Left ventricle myocardium inferior (tissue), 1 donor: ENCODE results near the gene PKNOX2. TPM values are rescaled to one million over a fixed set of nuclear protein-coding genes. Genes with fewer than 3 reads are reported as not detected.

Source experiments
- DNase-seq: peaks from one replicate; pipeline ENCODE4 v3.0.0-alpha.2; 2020
- H3K27ac ChIP-seq: fragments of 200-600 bp; replicated peaks from 2 replicates; pipeline ENCODE4 v1.8.0; 2021
- H3K27me3 ChIP-seq: fragments of 200-600 bp; 2 replicates; pipeline ENCODE4 v1.8.0; 2021; ENCODE audit warnings: low read depth
- H3K36me3 ChIP-seq: fragments of 200-600 bp; 2 replicates; pipeline ENCODE4 v1.8.0; 2021
- H3K4me1 ChIP-seq: fragments of 200-600 bp; 2 replicates; pipeline ENCODE4 v1.8.0; 2021
- H3K4me3 ChIP-seq: fragments of 200-600 bp; 2 replicates; pipeline ENCODE4 v1.8.0; 2021; ENCODE audit warnings: mild to moderate bottlenecking, moderate library complexity
- H3K9me3 ChIP-seq: fragments of 200-600 bp; replicated peaks from 2 replicates; pipeline ENCODE4 v1.8.0; 2021
- intact Hi-C: fragments of 100-400 bp; cut with micrococcal nuclease; formaldehyde crosslinking; loops from one replicate; pipeline ENCODE4 v1.11.0; 2022
- total RNA-seq: library from RNA; stranded (reverse); fragmentation: NEBNext Ultra II Directional; extraction: Animal tissue kit (Norgen Biotek cat#: 25700); gene quantifications from one replicate; pipeline ENCODE4 v1.2.1, GENCODE V29; 2021
- TF ChIP-seq, protein P1 (sequence below): fragments of 200-600 bp; IDR thresholded peaks from 2 replicates; pipeline ENCODE4 v1.8.0; 2021; ENCODE audit warnings: antibody characterized with exemption, mild to moderate bottlenecking, borderline replicate concordance
- donor health status: DM: no; HTN: yes; CAD: no; lungs with severe emphysema.

The PKNOX2 gene
- total RNA-seq, 1 donor from 2014 or later: 6.2 TPM

DNA sequence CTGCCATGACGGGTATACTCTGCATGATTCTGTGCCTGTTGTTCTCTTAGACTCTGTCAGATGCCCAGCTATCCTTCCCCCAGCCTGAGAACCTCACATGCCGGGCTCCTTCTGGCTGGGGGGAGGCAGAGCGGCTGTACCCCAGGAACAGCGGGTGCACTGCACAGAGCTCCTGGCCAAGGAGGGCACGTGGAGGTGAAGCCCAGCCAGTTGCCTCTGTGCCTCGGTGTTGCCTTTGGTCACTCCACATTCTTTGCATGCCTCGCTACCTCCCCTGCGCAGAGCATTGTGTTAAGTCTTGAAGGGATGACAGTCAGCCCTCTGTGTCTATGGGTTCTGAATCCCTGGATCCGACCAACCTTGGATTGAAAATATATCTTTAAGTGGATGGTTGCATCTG is 253.8 kb downstream of the PKNOX2 start:
- H3K27ac ChIP-seq: peak overlapping the region; percentile 66
- peak; percentile 27 for DNase-seq
- intact Hi-C loops: no loop called here

DNA sequence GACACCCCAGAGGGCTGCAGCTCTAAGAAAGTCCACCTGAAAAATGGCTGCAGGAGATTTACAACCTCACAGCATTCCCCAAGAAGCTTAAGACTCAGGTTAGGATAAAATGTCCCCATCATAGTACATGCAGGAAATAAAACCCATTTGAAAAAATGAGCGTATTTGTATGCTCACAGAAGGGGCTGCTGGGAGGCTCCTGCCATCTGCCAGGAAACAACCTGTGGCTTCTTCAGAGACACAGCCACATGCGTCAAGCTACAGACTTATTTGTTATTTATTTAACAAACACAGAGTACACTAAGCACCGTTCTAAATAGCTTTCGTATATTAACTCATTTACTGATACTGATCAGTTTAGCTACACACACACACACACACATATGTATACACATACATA is 258.1 kb downstream of the PKNOX2 start:
- no peaks in the 10 kb centered on the region for H3K36me3 ChIP-seq
- peaks cover 35% of the 10 kb centered on the region for H3K4me1 ChIP-seq
- H3K9me3 ChIP-seq: no peaks in the 10 kb centered on the region
- H3K4me3 ChIP-seq: no peak overlapping the region
- DNase-seq: no peak
- intact Hi-C loops: no loop called here
- no peaks in the 10 kb centered on the region for H3K27me3 ChIP-seq
- H3K27ac ChIP-seq: no peak overlapping the region
- TF ChIP-seq, protein P1, sequence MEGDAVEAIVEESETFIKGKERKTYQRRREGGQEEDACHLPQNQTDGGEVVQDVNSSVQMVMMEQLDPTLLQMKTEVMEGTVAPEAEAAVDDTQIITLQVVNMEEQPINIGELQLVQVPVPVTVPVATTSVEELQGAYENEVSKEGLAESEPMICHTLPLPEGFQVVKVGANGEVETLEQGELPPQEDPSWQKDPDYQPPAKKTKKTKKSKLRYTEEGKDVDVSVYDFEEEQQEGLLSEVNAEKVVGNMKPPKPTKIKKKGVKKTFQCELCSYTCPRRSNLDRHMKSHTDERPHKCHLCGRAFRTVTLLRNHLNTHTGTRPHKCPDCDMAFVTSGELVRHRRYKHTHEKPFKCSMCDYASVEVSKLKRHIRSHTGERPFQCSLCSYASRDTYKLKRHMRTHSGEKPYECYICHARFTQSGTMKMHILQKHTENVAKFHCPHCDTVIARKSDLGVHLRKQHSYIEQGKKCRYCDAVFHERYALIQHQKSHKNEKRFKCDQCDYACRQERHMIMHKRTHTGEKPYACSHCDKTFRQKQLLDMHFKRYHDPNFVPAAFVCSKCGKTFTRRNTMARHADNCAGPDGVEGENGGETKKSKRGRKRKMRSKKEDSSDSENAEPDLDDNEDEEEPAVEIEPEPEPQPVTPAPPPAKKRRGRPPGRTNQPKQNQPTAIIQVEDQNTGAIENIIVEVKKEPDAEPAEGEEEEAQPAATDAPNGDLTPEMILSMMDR: no peak

More for the DNA sequence above, 253.8 kb downstream of the PKNOX2 start:
- no peaks in the 10 kb centered on the region for H3K36me3 ChIP-seq
- H3K4me1 ChIP-seq: peaks cover 23% of the 10 kb centered on the region
- no peak overlapping the region for H3K4me3 ChIP-seq
- TF ChIP-seq, protein P1: no peak
- H3K9me3 ChIP-seq: no peaks in the 10 kb centered on the region
- no peaks in the 10 kb centered on the region for H3K27me3 ChIP-seq

GRCh38 chr11:125423247-125423849 is 258.8 kb downstream of the PKNOX2 start:
- no peak for DNase-seq
- Histone ChIP-seq H3K27ac (no peak overlapping the region), H3K4me3 (no peak overlapping the region), H3K4me1 (peaks cover 29% of the 10 kb centered on the region), H3K9me3 (no peaks in the 10 kb centered on the region), H3K27me3 (no peaks in the 10 kb centered on the region), H3K36me3 (no peaks in the 10 kb centered on the region)
- TF ChIP-seq, protein P1: peak; percentile 41
- intact Hi-C loops: no loop called here

- H3K36me3 ChIP-seq: no peaks in the 10 kb centered on the region
- intact Hi-C loops: no loop called here
- H3K4me3 ChIP-seq: peak overlapping the region; percentile 17
- H3K4me1 ChIP-seq: peaks cover 47% of the 10 kb centered on the region
- no peaks in the 10 kb centered on the region for H3K27me3 ChIP-seq
- peak overlapping the region; percentile 87 for H3K27ac ChIP-seq
- TF ChIP-seq, protein P1: no peak
- H3K9me3 ChIP-seq: no peaks in the 10 kb centered on the region
- peak; percentile 76 for DNase-seq
Measured at GRCh38 chr11:125425601-125426000, 261.1 kb downstream of the PKNOX2 start.

- no peaks in the 10 kb centered on the region for H3K27me3 ChIP-seq
- no peaks in the 10 kb centered on the region for H3K36me3 ChIP-seq
- H3K9me3 ChIP-seq: no peaks in the 10 kb centered on the region
- DNase-seq: no peak
- TF ChIP-seq, protein P1: no peak
- intact Hi-C loops: no loop called here
- H3K27ac ChIP-seq: peak overlapping the region; percentile 87
- H3K4me3 ChIP-seq: no peak overlapping the region
- peaks cover 51% of the 10 kb centered on the region for H3K4me1 ChIP-seq
Measured at GRCh38 chr11:125426818-125427528, 262.4 kb downstream of the PKNOX2 start.
